H1 (cell line): ENCODE data around the gene MROH7. TPM values are rescaled to one million over a fixed set of nuclear protein-coding genes. Genes with fewer than 3 reads are reported as not detected.
A peak's percentile ranks its signal among the peaks of the same experiment; 100 is the strongest.

Experiments
- CTCF ChIA-PET: fragments of 300-600 bp; sonication (Branson Sonifier 250); formaldehyde crosslinking; loops from one replicate; lab custom pipeline; 2021; ENCODE audit not compliant: partially characterized antibody; lab: Charles Lee
- POLR2A ChIA-PET: fragments of 300-600 bp; sonication (Branson Sonifier 250); formaldehyde crosslinking; loops from one replicate; lab custom pipeline; 2021; ENCODE audit warnings: inconsistent platforms; ENCODE audit not compliant: partially characterized antibody; lab: Charles Lee
- DNase-seq, 2 experiments: peaks; one replicate each; pipeline versions ENCODE4 v3.0.0 to v3.0.0-alpha.2; 2010 to 2022; ENCODE audit warnings: low spot score in 2 of 2, low read depth in 1 of 2, mixed read lengths in 1 of 2
- FAIRE-seq: peaks from 2 replicates; lab custom pipeline; 2011; peaks lifted over from hg19 to GRCh38; lab: Jason Lieb, UNC
- H2AFZ ChIP-seq: 2 replicates; pipeline ENCODE4 v1.8.1; 2012; ENCODE audit warnings: low read length, inconsistent platforms
- H2AK5ac ChIP-seq: 2 replicates; pipeline ENCODE4 v1.6.1; 2013; ENCODE audit warnings: low read depth, low read length
- H2BK120ac ChIP-seq: replicated peaks from 2 replicates; pipeline ENCODE3; 2013; ENCODE audit warnings: low read depth, low read length, inconsistent platforms
- H2BK12ac ChIP-seq: 2 replicates; pipeline ENCODE4 v1.6.1; 2013; ENCODE audit warnings: low read depth, low read length
- H2BK15ac ChIP-seq: 2 replicates; pipeline ENCODE4 v1.6.1; 2013; ENCODE audit warnings: low read length
- H2BK20ac ChIP-seq: 2 replicates; pipeline ENCODE4 v1.6.1; 2013; ENCODE audit warnings: low read length
- H2BK5ac ChIP-seq: 2 replicates; pipeline ENCODE4 v1.6.1; 2013; ENCODE audit warnings: low read depth, low read length
- H3K14ac ChIP-seq: 2 replicates; pipeline ENCODE4 v1.6.1; 2013; ENCODE audit warnings: inconsistent platforms; ENCODE audit not compliant: insufficient read length
- H3K18ac ChIP-seq: 2 replicates; pipeline ENCODE4 v1.6.1; 2013; ENCODE audit warnings: low read length; ENCODE audit errors: extremely low read depth
- H3K23ac ChIP-seq: 2 replicates; pipeline ENCODE4 v1.6.1; 2013; ENCODE audit warnings: inconsistent platforms; ENCODE audit not compliant: insufficient read length
- H3K23me2 ChIP-seq: 2 replicates; pipeline ENCODE4 v1.6.1; 2013; ENCODE audit warnings: low read depth, low read length
- H3K27ac ChIP-seq: 2 replicates; pipeline ENCODE4 v1.6.1; 2011; ENCODE audit warnings: low read depth, low read length, inconsistent platforms
- H3K27me3 ChIP-seq, 4 experiments: replicated peaks in 1 of 4; 1 replicate in 1 of 4; 2 replicates in 3 of 4; pipeline versions ENCODE4 v1.6.1 to v1.8.1; 2011 to 2013; ENCODE audit warnings: low read length in 3 of 4, mild to moderate bottlenecking in 3 of 4, inconsistent platforms in 2 of 4, mixed read lengths in 2 of 4, moderate library complexity in 1 of 4; ENCODE audit not compliant: control insufficient read depth in 3 of 4, insufficient read depth in 3 of 4; ENCODE audit errors: extremely low read depth in 1 of 4
- H3K36me3 ChIP-seq, 4 experiments: 2 replicates each; pipeline versions ENCODE4 v1.6.1 to v1.8.1; 2011 to 2013; ENCODE audit warnings: mild to moderate bottlenecking in 4 of 4, low read length in 3 of 4, moderate library complexity in 2 of 4, control low read depth in 1 of 4, inconsistent platforms in 1 of 4; ENCODE audit not compliant: insufficient read depth in 4 of 4, control insufficient read depth in 2 of 4
- H3K4ac ChIP-seq: replicated peaks from 2 replicates; pipeline ENCODE3; 2013; ENCODE audit warnings: low read length, low read depth, mixed read lengths, inconsistent platforms; ENCODE audit not compliant: insufficient read length
- H3K4me1 ChIP-seq, 4 experiments: replicated peaks in 1 of 4; 1 replicate in 1 of 4; 2 replicates in 3 of 4; pipeline versions ENCODE4 v1.6.1 to v1.8.1; 2011 to 2013; ENCODE audit warnings: low read length in 3 of 4, inconsistent platforms in 2 of 4, mixed read lengths in 1 of 4; ENCODE audit not compliant: insufficient read depth in 4 of 4, control insufficient read depth in 3 of 4
- H3K4me2 ChIP-seq, 2 experiments: 2 replicates each; pipeline versions ENCODE4 v1.6.1 to v1.8.1; 2011 to 2013; ENCODE audit warnings: low read depth in 2 of 2, low read length in 2 of 2, control low read depth in 1 of 2, inconsistent platforms in 1 of 2, mild to moderate bottlenecking in 1 of 2; ENCODE audit not compliant: insufficient read depth in 1 of 2
- H3K4me3 ChIP-seq, 4 experiments: fragments of 200-600, 300-600 bp in 1 of 4; sonication (generic), shearing (Covaris generic), sonication (Bioruptor Twin) in 1 of 4; 2 replicates each; pipeline versions ENCODE4 v1.5.1 to v1.8.1; 2011 to 2016; ENCODE audit warnings: low read length in 4 of 4, low read depth in 3 of 4, control low read depth in 2 of 4, inconsistent platforms in 2 of 4, mild to moderate bottlenecking in 2 of 4, mixed read lengths in 1 of 4, moderate library complexity in 1 of 4; ENCODE audit not compliant: insufficient read depth in 2 of 4; ENCODE audit errors: extremely low read depth in 1 of 4
- H3K56ac ChIP-seq: replicated peaks from 2 replicates; pipeline ENCODE3; 2013; ENCODE audit warnings: low read depth, mild to moderate bottlenecking, mixed read lengths, low read length, inconsistent platforms; ENCODE audit not compliant: insufficient read length
- H3K79me1 ChIP-seq: 2 replicates; pipeline ENCODE4 v1.6.1; 2013; ENCODE audit warnings: low read depth, low read length, control low read depth
- H3K79me2 ChIP-seq, 2 experiments: 2 replicates each; pipeline versions ENCODE4 v1.6.1 to v1.8.1; 2012 to 2013; ENCODE audit warnings: low read length in 2 of 2, mild to moderate bottlenecking in 2 of 2, inconsistent platforms in 1 of 2; ENCODE audit not compliant: insufficient read depth in 2 of 2, control insufficient read depth in 1 of 2
- H3K9ac ChIP-seq, 4 experiments: replicated peaks in 1 of 4; 1 replicate in 1 of 4; 2 replicates in 3 of 4; pipeline versions ENCODE4 v1.6.1 to v1.8.1; 2011 to 2013; ENCODE audit warnings: low read depth in 3 of 4, low read length in 3 of 4, control low read depth in 2 of 4, mild to moderate bottlenecking in 2 of 4, moderate library complexity in 2 of 4, inconsistent platforms in 1 of 4; ENCODE audit errors: extremely low read depth in 1 of 4
- H3K9me3 ChIP-seq, 2 experiments: 2 replicates each; pipeline versions ENCODE4 v1.6.1 to v1.8.1; 2012 to 2013; ENCODE audit warnings: mild to moderate bottlenecking in 2 of 2, moderate library complexity in 2 of 2, control low read depth in 1 of 2, inconsistent platforms in 1 of 2, low read depth in 1 of 2, low read length in 1 of 2, mixed read lengths in 1 of 2; ENCODE audit not compliant: insufficient read depth in 2 of 2
- H4K20me1 ChIP-seq, 2 experiments: replicated peaks in 1 of 2; 2 replicates each; pipeline versions ENCODE3 to v1.8.1; 2011 to 2013; ENCODE audit warnings: inconsistent platforms in 2 of 2, low read length in 2 of 2, mild to moderate bottlenecking in 1 of 2; ENCODE audit not compliant: insufficient read depth in 2 of 2, control insufficient read depth in 1 of 2
- H4K5ac ChIP-seq: 2 replicates; pipeline ENCODE4 v1.6.1; 2013; ENCODE audit warnings: low read length, low read depth, mixed read lengths, inconsistent platforms; ENCODE audit not compliant: insufficient read length
- H4K8ac ChIP-seq: 2 replicates; pipeline ENCODE4 v1.8.0; 2013; ENCODE audit warnings: mild to moderate bottlenecking, moderate library complexity, low read length, inconsistent platforms; ENCODE audit not compliant: insufficient read depth; ENCODE audit errors: extremely low read depth
- H4K91ac ChIP-seq: replicated peaks from 2 replicates; pipeline ENCODE3; 2013; ENCODE audit warnings: low read length, mixed read lengths, inconsistent platforms; ENCODE audit not compliant: insufficient read length
- BCL11A ChIP-seq, 2 experiments: IDR thresholded peaks; one replicate each; pipeline ENCODE4 v1.6.1; 2011; ENCODE audit warnings: low read depth in 2 of 2, low read length in 2 of 2, mild to moderate bottlenecking in 2 of 2
- CHD1 ChIP-seq: IDR thresholded peaks from 2 replicates; pipeline ENCODE4 v1.6.1; 2012; ENCODE audit warnings: low read depth, low read length, improper control_type of control experiment
- CHD2 ChIP-seq: IDR thresholded peaks from 2 replicates; pipeline ENCODE4 v1.6.1; 2012; ENCODE audit warnings: low read length, improper control_type of control experiment
- CTBP2 ChIP-seq: IDR thresholded peaks from 2 replicates; pipeline ENCODE4 v1.7.0; 2011; ENCODE audit warnings: borderline replicate concordance, mild to moderate bottlenecking, moderate library complexity, mixed read lengths, low read length; ENCODE audit not compliant: insufficient read depth, insufficient read length
- EP300 ChIP-seq, 2 experiments: IDR thresholded peaks; 1 replicate in 1 of 2; 2 replicates in 1 of 2; pipeline ENCODE4 v1.6.1; 2011 to 2012; ENCODE audit warnings: low read depth in 2 of 2, low read length in 2 of 2, mild to moderate bottlenecking in 2 of 2, borderline replicate concordance in 1 of 2, inconsistent platforms in 1 of 2, moderate library complexity in 1 of 2
- GABPA ChIP-seq: IDR thresholded peaks from 2 replicates; pipeline ENCODE4 v1.6.1; 2011; ENCODE audit warnings: mild to moderate bottlenecking, low read length, moderate library complexity, borderline replicate concordance; ENCODE audit not compliant: insufficient read depth
- JUN ChIP-seq: IDR thresholded peaks from 2 replicates; pipeline ENCODE4 v1.6.1; 2011; ENCODE audit warnings: low read depth, mild to moderate bottlenecking, improper control_type of control experiment, low read length
- JUND ChIP-seq: IDR thresholded peaks from 2 replicates; pipeline ENCODE4 v1.6.1; 2011; ENCODE audit warnings: mild to moderate bottlenecking, improper control_type of control experiment, low read length
- KDM4A ChIP-seq: IDR thresholded peaks from one replicate; pipeline ENCODE4 v1.7.1; 2012; ENCODE audit warnings: low read depth, mild to moderate bottlenecking, moderate library complexity, low read length, inconsistent platforms; ENCODE audit not compliant: severe bottlenecking
- SP1 ChIP-seq: IDR thresholded peaks from 2 replicates; pipeline ENCODE4 v1.6.1; 2011; ENCODE audit warnings: low read depth, low read length
- TAF1 ChIP-seq: IDR thresholded peaks from 2 replicates; pipeline ENCODE4 v1.6.1; 2011; ENCODE audit warnings: mild to moderate bottlenecking, low read depth, low read length
- TCF12 ChIP-seq: IDR thresholded peaks from 2 replicates; pipeline ENCODE4 v1.6.1; 2011; ENCODE audit warnings: low read depth, mild to moderate bottlenecking, low read length
- TEAD4 ChIP-seq: IDR thresholded peaks from 2 replicates; pipeline ENCODE4 v1.6.1; 2012; ENCODE audit warnings: low read depth, low read length, inconsistent platforms, mixed read lengths
- WGBS, 2 experiments: shearing (Covaris generic) in 1 of 2; methylation state at CpG; one replicate each; pipeline versions ENCODE4 v1.1.6 to v1.1.7; 2013 to 2015; ENCODE audit warnings: low lambda C conversion rate in 2 of 2, mixed read lengths in 2 of 2, inconsistent platforms in 1 of 2, low coverage in 1 of 2, missing lambda C conversion rate in 1 of 2; ENCODE audit not compliant: insufficient replicate concordance in 2 of 2, insufficient coverage in 1 of 2, insufficient read length in 1 of 2; ENCODE audit errors: extremely low coverage in 1 of 2, missing lambda C conversion rate in 1 of 2; 5-methylcytosine and 5-hydroxymethylcytosine counted together
- polyA plus RNA-seq, 7 experiments: library from polyadenylated mRNA; depleted of rRNA in 3 of 7; stranded (reverse) in 5 of 7; unstranded in 2 of 7; fragments of >200 nt in 5 of 7; fragments of 200-250 nt in 2 of 7; gene quantifications; 1 replicate in 5 of 7; 2 replicates in 1 of 7; 4 replicates in 1 of 7; pipeline versions ENCODE4 v1.2.1 to v1.2.3, GENCODE V29; 2011 to 2013; ENCODE audit warnings: missing spikeins in 2 of 7, mixed read lengths in 2 of 7
- total RNA-seq: library from RNA; stranded (reverse); fragmentation: NEBNext Ultra II Directional; extraction: Animal tissue kit (Norgen Biotek cat#: 25700); gene quantifications from 2 replicates; pipeline ENCODE4 v1.2.1, GENCODE V29; 2021
- TF ChIP-seq, protein P1 (sequence below): IDR thresholded peaks from 2 replicates; pipeline ENCODE4 v1.6.1; 2011; ENCODE audit warnings: low read length, improper control_type of control experiment

Gene MROH7
- total and polyA plus RNA-seq, 2 of the 8 experiments (the other 6 are each of a cell fraction or from before 2014, with no cell fraction given) = 0.07 to 0.20 TPM

GRCh38 chr1:54680387-54680786 is 38.8 kb downstream of the MROH7 start:
- H3K18ac ChIP-seq = no peak overlapping the region
- no peak overlapping the region for H4K8ac ChIP-seq
- H4K5ac ChIP-seq = no peak overlapping the region
- H3K23ac ChIP-seq = no peak overlapping the region
- no peaks in the 10 kb centered on the region for H3K23me2 ChIP-seq
- H2AK5ac ChIP-seq = no peak overlapping the region
- H4K20me1 ChIP-seq = no peaks in the 10 kb centered on the region
- no peak overlapping the region for H3K4me2 ChIP-seq
- POLR2A ChIA-PET = interaction anchor here (1.8 kb wide), 1 partner anchor 35 kb away, joined by 4 read pairs; the partner anchor contains the start of gene TTC4
- H3K9ac ChIP-seq = no peak overlapping the region
- H3K4me1 ChIP-seq = peaks cover 0 to 9% (median 3%) of the 10 kb centered on the region in 4 experiments; a peak in 3 of 7 replicates
- no peak overlapping the region for H2BK12ac ChIP-seq
- DNase-seq = no peak
- H2BK120ac ChIP-seq = no peak overlapping the region
- no peak overlapping the region for H2AFZ ChIP-seq
- no peaks in the 10 kb centered on the region for H3K36me3 ChIP-seq
- H3K56ac ChIP-seq = no peak overlapping the region
- no peak overlapping the region for H3K4me3 ChIP-seq
- H3K4ac ChIP-seq = no peak overlapping the region
- WGBS, 2 experiments = 88% methylated on average over 8 of the region's 8 CpGs; no CpG with 5 or more reads in 1 of the 2 experiments
- no peaks in the 10 kb centered on the region for H3K79me2 ChIP-seq
- H3K9me3 ChIP-seq = no peaks in the 10 kb centered on the region
- FAIRE-seq = no peak
- no peak overlapping the region for H2BK5ac ChIP-seq
- no peaks in the 10 kb centered on the region for H3K27me3 ChIP-seq
- H2BK15ac ChIP-seq = peak overlapping the region; percentile 40; the same call in 1 of the 2 replicates
- H3K14ac ChIP-seq = no peak overlapping the region
- CTCF ChIA-PET = interaction anchor here (0.6 to 5.6 kb wide), 8 partner anchors 10 to 1950 kb away, joined by 3 to 33 read pairs (median 4); partner anchors contain the start of gene TTC22
- no peak overlapping the region for H3K27ac ChIP-seq
- H2BK20ac ChIP-seq = no peak overlapping the region
- H3K79me1 ChIP-seq = no peaks in the 10 kb centered on the region
- no peak overlapping the region for H4K91ac ChIP-seq
- TF ChIP-seq EP300 (IDR thresholded peaks at IDR 0.05; ENCODE audit: borderline replicate concordance in 1 of 2, low read depth in 2 of 2, low read length in 2 of 2) (no peak), TCF12 (no peak), CHD1 (no peak), JUN (no peak), CTBP2 (no peak), CHD2 (no peak), JUND (no peak), TEAD4 (no peak), SP1 (no peak), GABPA (no peak), TAF1 (no peak), KDM4A (no peak), BCL11A (IDR thresholded peaks at IDR 0.05; ENCODE audit: low read depth in 2 of 2, low read length in 2 of 2) (no peak)
- TF ChIP-seq, protein P1, sequence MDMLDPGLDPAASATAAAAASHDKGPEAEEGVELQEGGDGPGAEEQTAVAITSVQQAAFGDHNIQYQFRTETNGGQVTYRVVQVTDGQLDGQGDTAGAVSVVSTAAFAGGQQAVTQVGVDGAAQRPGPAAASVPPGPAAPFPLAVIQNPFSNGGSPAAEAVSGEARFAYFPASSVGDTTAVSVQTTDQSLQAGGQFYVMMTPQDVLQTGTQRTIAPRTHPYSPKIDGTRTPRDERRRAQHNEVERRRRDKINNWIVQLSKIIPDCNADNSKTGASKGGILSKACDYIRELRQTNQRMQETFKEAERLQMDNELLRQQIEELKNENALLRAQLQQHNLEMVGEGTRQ = no peak
